HG02678 (cell line): Measurements from ENCODE around the gene HOXB2.

Experiments used
- ATAC-seq: cut with Tn5 transposase; IDR thresholded peaks from one replicate; pipeline ENCODE4 v1.9.1; 2021; ENCODE audit warnings: mild to moderate bottlenecking, moderate library complexity; ENCODE audit not compliant: unreplicated experiment

HOXB2 gene

GRCh38 chr17:48545022-48545375 lies at the start of gene HOXB2:
HOXB2 (minus strand) TSS chr17:48545109; CDS start chr17:48544911, 198 bp downstream.
- no peak for ATAC-seq

DNA sequence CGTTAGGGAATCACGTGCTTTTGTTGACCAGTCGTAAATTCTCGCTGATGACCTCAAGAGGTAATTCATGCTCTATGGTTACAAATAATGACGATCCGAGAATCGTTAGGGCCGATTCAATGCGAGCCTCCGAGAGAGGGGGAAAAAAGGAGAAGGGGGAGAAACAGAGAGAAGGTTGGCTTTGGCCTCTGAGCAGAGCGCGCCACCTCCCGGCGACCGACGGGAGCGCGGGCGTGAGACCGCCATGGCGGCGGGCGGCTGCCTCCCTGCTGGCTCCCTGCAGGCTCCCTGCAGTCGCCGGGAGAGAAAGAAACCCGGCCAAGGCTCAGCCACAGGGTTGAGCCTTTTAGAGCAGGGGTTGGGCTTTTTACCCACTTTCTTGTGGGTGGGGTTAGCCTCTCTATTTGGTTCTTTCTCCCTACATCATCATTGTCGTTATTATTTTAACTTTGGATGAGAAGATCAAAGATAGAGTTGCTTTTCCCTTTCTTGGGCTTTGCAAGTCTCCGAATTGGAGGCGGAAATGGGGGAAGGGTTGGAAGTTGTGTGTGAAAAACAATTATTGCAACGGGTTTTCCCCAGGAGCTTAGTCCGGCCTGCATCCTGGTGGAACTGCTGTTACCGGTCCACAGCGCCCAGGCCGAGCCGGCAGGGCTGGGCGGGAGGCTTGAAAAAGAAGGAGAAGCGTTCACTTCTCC lies 49.1 kb upstream of the HOXB2 start:
- ATAC-seq, result no peak

- no peak for ATAC-seq
Measured at GRCh38 chr17:48593126-48593829, 48.4 kb upstream of the HOXB2 start, which contains the start of gene HOXB5. HOXB5 (minus strand) TSS chr17:48593779; CDS start chr17:48593682, 97 bp downstream.

DNA sequence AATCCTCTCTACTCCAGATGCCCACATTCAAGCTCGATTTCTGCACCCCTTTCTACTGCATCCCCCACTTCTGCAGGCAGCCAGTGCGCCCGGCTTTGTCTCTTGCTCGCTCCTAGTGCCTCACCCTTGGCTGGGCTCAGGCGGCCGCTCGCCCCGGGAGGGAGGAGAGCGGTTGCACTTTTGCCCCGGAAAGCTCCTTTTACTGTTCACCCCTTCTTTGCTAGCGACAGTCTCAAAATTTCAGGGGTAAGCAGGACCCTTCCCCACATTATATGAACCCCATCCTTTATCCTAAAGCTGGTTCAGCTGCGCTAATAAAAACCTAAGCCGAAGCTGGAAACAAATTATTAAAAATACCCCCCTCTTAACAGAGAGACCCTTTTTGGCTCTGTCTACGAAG lies 47.7 kb upstream of the HOXB2 start:
- no peak for ATAC-seq

DNA sequence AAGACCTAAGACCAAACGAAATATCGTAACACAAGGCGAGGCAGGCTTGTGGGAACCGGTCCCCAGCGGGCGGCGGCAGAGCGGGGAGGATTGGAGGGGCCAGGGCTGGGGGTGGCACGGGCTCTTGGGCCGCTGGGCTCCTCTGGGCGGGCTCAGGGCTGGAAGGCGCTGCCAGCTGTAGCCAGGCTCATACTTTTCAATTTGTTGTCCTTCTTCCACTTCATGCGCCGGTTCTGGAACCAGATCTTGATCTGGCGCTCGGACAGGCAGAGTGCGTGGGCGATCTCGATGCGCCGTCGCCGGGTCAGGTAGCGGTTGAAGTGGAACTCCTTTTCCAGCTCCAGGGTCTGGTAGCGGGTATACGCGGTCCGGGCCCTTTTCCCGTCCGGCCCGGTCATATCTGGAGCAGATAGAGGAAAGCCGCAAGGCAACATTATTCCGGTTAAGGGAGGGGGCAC lies 47.2 kb upstream of the HOXB2 start:
- ATAC-seq, result no peak

GRCh38 chr17:48591255-48592056 lies 46.5 kb upstream of the HOXB2 start:
- no peak for ATAC-seq

DNA sequence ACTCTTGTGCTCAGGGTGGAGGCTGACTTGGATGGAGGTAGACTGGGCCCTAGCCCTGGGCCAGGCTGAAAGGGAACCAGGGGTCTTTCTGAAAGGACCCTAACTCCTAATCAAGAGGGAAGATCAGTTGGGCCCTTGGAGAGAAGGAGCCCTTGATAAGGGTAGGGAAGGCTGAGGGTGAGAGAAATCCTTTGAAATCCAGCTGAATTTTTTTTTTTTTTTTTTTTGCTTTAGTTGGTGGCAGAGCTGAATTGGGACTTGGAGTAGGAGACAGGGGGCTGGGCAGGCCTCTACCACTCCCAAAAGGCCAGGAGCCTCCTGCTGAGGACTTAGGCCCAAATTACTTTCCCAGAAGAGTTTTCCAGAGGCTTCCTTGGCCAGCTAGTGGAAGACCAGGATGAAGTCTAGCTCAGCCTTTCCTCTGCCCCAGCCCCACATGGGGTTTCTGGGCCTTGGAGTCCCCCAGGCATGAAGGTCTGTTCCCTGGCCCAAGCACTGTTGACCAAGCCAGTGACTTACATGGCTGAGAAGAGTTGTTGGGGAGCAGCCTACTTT lies 45.8 kb upstream of the HOXB2 start:
- no peak for ATAC-seq

GRCh38 chr17:48589831-48590606 lies 45.1 kb upstream of the HOXB2 start, which contains the start of gene HOXB3:
HOXB3 (minus strand) TSS chr17:48590241; CDS start chr17:48552474, 37,767 bp downstream.
- ATAC-seq, result no peak

GRCh38 chr17:48589060-48589830 lies 44.3 kb upstream of the HOXB2 start:
- ATAC-seq, result no peak

GRCh38 chr17:48588528-48588927 lies 43.6 kb upstream of the HOXB2 start:
- no peak for ATAC-seq

- no peak for ATAC-seq
Measured at GRCh38 chr17:48588074-48588415, 43.1 kb upstream of the HOXB2 start.

GRCh38 chr17:48587276-48588073 lies 42.6 kb upstream of the HOXB2 start:
- ATAC-seq, result no peak

DNA sequence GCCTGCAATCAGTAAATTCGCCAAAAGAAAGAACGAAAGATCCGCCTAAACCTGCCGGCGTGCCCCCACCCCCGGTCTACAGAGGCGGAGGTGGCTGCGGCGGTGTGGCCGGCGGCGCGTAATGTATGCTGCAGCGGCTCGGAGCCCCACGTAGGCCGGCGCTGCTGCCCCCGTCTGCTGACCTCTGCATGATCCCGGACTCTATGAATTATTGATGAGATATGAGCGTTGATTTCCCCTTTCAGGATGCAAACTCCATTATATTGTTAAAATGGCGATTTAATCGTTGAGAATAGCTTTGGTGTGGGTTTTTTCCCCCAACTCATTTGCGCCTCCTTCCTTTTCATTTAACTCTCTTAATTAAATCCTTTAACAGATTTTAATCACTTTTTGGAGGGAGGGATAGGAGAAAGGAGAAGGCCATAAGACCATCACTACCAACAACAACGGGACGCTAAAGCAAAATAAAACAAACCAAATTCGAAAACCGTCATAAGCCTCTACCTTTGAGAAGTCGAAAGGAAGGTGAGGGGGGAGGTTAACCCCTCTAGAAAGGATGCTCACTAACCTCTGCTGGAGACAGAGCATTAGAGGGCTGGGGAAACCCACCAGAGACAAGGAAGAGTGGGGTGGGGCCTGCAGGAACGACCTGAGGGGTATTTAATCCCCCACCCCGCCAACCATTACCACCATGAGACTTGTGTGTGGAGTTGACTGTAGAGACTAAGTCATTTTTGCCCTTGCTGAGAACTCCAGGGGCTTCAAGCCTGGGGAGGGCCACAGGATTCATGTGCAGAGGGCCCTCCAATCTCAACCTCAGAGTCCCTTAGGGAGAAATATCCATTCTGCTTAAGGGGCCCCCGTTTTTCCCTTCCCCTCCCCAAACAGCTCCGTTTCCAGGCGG lies 41.7 kb upstream of the HOXB2 start:
- no peak for ATAC-seq

GRCh38 chr17:48584223-48584741 lies 39.4 kb upstream of the HOXB2 start:
- ATAC-seq, result no peak

DNA sequence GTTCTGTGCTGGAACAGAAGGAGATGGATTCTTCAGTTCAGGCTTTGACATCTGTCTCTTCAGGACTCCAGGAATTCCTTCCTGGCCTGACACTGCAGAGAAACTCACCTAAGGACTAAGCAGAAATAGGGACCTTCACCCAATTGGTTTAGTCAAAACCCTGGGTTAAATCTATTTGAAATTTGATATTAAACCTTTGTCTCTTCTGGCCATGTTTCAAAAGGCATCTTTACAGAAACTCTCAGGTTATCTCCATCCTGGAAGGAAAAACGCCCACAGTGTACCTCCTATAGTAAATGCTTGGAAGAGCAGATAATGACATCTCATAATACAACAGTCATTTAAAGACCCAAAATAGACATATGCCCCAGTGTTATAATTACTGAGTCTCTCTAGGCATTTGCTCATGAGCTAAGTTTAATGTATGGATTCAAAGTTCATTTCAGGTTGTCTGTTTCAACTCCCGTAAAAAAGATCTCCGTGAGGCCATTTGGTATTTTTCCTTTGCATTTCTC lies 38.9 kb upstream of the HOXB2 start:
- no peak for ATAC-seq

- ATAC-seq, result no peak
Measured at GRCh38 chr17:48582750-48583069, 37.8 kb upstream of the HOXB2 start.

DNA sequence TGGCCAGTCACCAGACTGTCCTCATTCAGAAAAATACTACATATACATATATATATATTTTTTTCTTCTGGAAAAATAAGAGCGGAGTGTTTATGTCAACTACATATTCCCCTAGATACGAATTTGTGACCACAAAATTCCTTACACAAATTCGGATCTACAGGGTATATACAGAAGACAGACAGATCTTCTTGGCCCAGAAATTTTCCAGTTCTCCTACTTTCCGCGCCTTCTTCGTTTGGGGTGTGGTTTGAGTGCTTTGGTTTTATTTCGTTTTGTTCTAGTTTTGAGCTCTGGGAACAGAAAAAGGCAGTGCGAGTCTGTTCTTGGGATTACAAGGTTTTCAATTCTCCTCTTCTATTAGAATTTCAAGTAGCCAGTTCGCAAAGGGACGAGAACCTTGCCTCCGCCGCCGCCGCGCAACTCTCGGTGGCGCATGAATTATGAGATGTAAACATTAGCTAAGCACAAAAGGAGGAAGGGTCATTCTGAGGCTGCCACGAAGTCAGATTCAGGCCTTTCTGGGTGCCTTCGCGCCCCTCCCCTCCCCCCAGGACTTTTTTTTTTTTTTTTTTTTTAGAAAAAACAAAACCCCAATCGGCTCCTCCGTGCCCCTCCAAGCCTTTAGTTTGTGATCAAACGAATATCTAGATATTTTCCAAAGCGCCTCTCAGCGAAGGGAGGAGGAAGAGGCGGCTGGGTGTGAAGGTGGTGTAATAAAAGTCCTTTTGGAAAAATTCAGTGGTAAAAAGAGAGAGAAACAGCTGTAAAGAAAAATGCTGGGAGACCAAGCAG lies 35.0 kb upstream of the HOXB2 start:
- ATAC-seq, result no peak
